HL-60/S4 treated with phorbol 12-myristate 13-acetate at 8.2 ng/mL for 4 days and 3 days (cell line): ENCODE data around the gene MGA.
"Not testable (repeated sequence)": the region's sequence is repeated elsewhere in the genome, so short reads cannot be mapped to it uniquely, and the experiment has no call there.

Experiments used
- in situ Hi-C: fragments of 300-500 bp; cut with MboI; formaldehyde crosslinking; loops from 2 replicates; pipeline ENCODE4 v1.15.0; 2022; ENCODE audit warnings: low sequenced_read_pairs

MGA gene

GRCh38 chr15:41703120-41703519, 42.9 kb downstream of the MGA start:
- in situ Hi-C loops: no loop called here

GRCh38 chr15:41713047-41713446, 52.8 kb downstream of the MGA start:
- in situ Hi-C loops: no loop called here

- in situ Hi-C loops: no loop called here
Observed at GRCh38 chr15:41714291-41714690, 54.1 kb downstream of the MGA start.

- in situ Hi-C loops: no loop called here
Observed at GRCh38 chr15:41716864-41717263, 56.7 kb downstream of the MGA start.

- in situ Hi-C loops: no loop called here
Observed at GRCh38 chr15:41727143-41727542, 66.9 kb downstream of the MGA start.

GRCh38 chr15:41728061-41728460, 67.9 kb downstream of the MGA start:
- in situ Hi-C loops: not testable (repeated sequence)

GRCh38 chr15:41730543-41730942, 70.3 kb downstream of the MGA start:
- in situ Hi-C loops: no loop called here

- in situ Hi-C loops: no loop called here
Observed at GRCh38 chr15:41732483-41732882, 72.3 kb downstream of the MGA start.

GRCh38 chr15:41734079-41734478, 73.9 kb downstream of the MGA start:
- in situ Hi-C loops: no loop called here

GRCh38 chr15:41735046-41735445, 74.8 kb downstream of the MGA start:
- in situ Hi-C loops: no loop called here

GRCh38 chr15:41735492-41735891, 75.3 kb downstream of the MGA start:
- in situ Hi-C loops: not testable (repeated sequence)

- in situ Hi-C loops: no loop called here
Observed at GRCh38 chr15:41746802-41747201, 86.6 kb downstream of the MGA start.

GRCh38 chr15:41756198-41756597, 96.0 kb downstream of the MGA start:
- in situ Hi-C loops: no loop called here

- in situ Hi-C loops: no loop called here
Observed at GRCh38 chr15:41772720-41773331, 112.6 kb downstream of the MGA start.

- in situ Hi-C loops: no loop called here
Observed at GRCh38 chr15:41773332-41773728, 113.1 kb downstream of the MGA start.

GRCh38 chr15:41773729-41774061, 113.5 kb downstream of the MGA start:
- in situ Hi-C loops: no loop called here

GRCh38 chr15:41774062-41774881, 114.1 kb downstream of the MGA start, which contains the start of gene MAPKBP1:
TSS of gene MAPKBP1 (plus strand) at chr15:41774484. CDS start at chr15:41775276, 792 bp downstream.
- in situ Hi-C loops: no loop called here

- in situ Hi-C loops: no loop called here
Observed at GRCh38 chr15:41774882-41775417, 114.7 kb downstream of the MGA start.

- in situ Hi-C loops: no loop called here
Observed at GRCh38 chr15:41775651-41776050, 115.4 kb downstream of the MGA start.

GRCh38 chr15:41777421-41777973, 117.3 kb downstream of the MGA start:
- in situ Hi-C loops: no loop called here

- in situ Hi-C loops: no loop called here
Observed at GRCh38 chr15:41778521-41778920, 118.3 kb downstream of the MGA start.

- in situ Hi-C loops: no loop called here
Observed at GRCh38 chr15:41779662-41780157, 119.5 kb downstream of the MGA start.
